Endodermal cell (in vitro differentiated cells): ENCODE data around the gene SLC9A3. TPM values are rescaled to one million over a fixed set of nuclear protein-coding genes. Genes with fewer than 3 reads are reported as not detected.

Experiments
- DNase-seq: peaks from one replicate; pipeline ENCODE4 v3.0.0-alpha.2; 2017
- H3K27ac ChIP-seq: 2 replicates; pipeline ENCODE4 v1.5.1; 2013; ENCODE audit warnings: mild to moderate bottlenecking, low read depth, low read length, moderate library complexity
- H3K27me3 ChIP-seq: 2 replicates; pipeline ENCODE4 v1.6.1; 2013; ENCODE audit warnings: mild to moderate bottlenecking, low read length, moderate library complexity; ENCODE audit not compliant: insufficient read depth, control insufficient read depth, poor library complexity, severe bottlenecking
- H3K36me3 ChIP-seq: 2 replicates; pipeline ENCODE4 v1.7.0; 2013; ENCODE audit warnings: mild to moderate bottlenecking, low read length, moderate library complexity; ENCODE audit not compliant: control insufficient read depth, insufficient read depth
- H3K4me1 ChIP-seq: one replicate; pipeline ENCODE4 v1.7.0; 2013; ENCODE audit warnings: low read length; ENCODE audit not compliant: control insufficient read depth, insufficient read depth
- H3K4me3 ChIP-seq: 2 replicates; pipeline ENCODE4 v1.5.1; 2013; ENCODE audit warnings: mild to moderate bottlenecking, low read length, moderate library complexity
- H3K9ac ChIP-seq: 2 replicates; pipeline ENCODE4 v1.6.1; 2013; ENCODE audit warnings: mild to moderate bottlenecking, low read length, moderate library complexity; ENCODE audit not compliant: poor library complexity, severe bottlenecking; ENCODE audit errors: extremely low read depth
- H3K9me3 ChIP-seq: 2 replicates; pipeline ENCODE4 v1.6.1; 2013; ENCODE audit warnings: mild to moderate bottlenecking, low read length, moderate library complexity; ENCODE audit not compliant: control insufficient read depth
- H3K27ac Mint-ChIP-seq: 2 replicates; pipeline ENCODE4 v1.8.0; 2020; ENCODE audit warnings: mixed read lengths
- H3K27me3 Mint-ChIP-seq: 2 replicates; pipeline ENCODE4 v1.8.0; 2021; ENCODE audit warnings: mild to moderate bottlenecking, mixed read lengths; ENCODE audit not compliant: insufficient read depth
- H3K36me3 Mint-ChIP-seq: 2 replicates; pipeline ENCODE4 v1.8.0; 2020; ENCODE audit warnings: low read depth, mixed read lengths
- H3K4me1 Mint-ChIP-seq: 2 replicates; pipeline ENCODE4 v1.8.0; 2020; ENCODE audit warnings: mixed read lengths
- H3K4me3 Mint-ChIP-seq: 2 replicates; pipeline ENCODE4 v1.8.0; 2020; ENCODE audit warnings: mild to moderate bottlenecking, moderate library complexity, mixed read lengths
- H3K9me3 Mint-ChIP-seq: 2 replicates; pipeline ENCODE4 v1.8.0; 2020; ENCODE audit warnings: mild to moderate bottlenecking, mixed read lengths
- WGBS, 2 experiments: methylation state at CpG; one replicate each; pipeline versions ENCODE4 v1.1.5 to v1.1.7; 2013; ENCODE audit warnings: missing lambda C conversion rate in 2 of 2, mixed read lengths in 1 of 2; ENCODE audit not compliant: insufficient coverage in 1 of 2, insufficient read length in 1 of 2; 5-methylcytosine and 5-hydroxymethylcytosine counted together
- total RNA-seq, 2 donors: library from RNA; stranded (reverse); fragmentation: NEBNext Ultra II Directional in 1 of 2; extraction: Animal tissue kit (Norgen Biotek cat#: 25700) in 1 of 2; gene quantifications; 2 replicates in 1 of 2; 3 replicates in 1 of 2; pipeline ENCODE4 v1.2.1, GENCODE V29; 2021
- TF ChIP-seq, protein P1 (sequence below): fragments of 200-600 bp; sonication (generic); conservative IDR thresholded peaks from 2 replicates; pipeline ENCODE4 v1.5.0; 2021; ENCODE audit warnings: antibody characterized with exemption, mild to moderate bottlenecking

The SLC9A3 gene
- total RNA-seq, 2 donors from 2014 or later: 1.3 to 1.5 TPM

GRCh38 chr5:444226-444625 is 80.0 kb downstream of the SLC9A3 start:
- Mint-ChIP-seq H3K9me3 (no peaks in the 10 kb centered on the region), H3K4me3 (peak overlapping the region; percentile 87), H3K27me3 (peaks cover 4% of the 10 kb centered on the region), H3K36me3 (peaks cover 31% of the 10 kb centered on the region), H3K4me1 (peaks cover 4% of the 10 kb centered on the region), H3K27ac (no peak overlapping the region)
- no peak overlapping the region for H3K27ac ChIP-seq
- no peaks in the 10 kb centered on the region for H3K27me3 ChIP-seq
- WGBS, 2 experiments: 92 to 98% methylated on average over 4 to 8 of the region's 8 CpGs
- peaks cover 6% of the 10 kb centered on the region for H3K4me1 ChIP-seq
- H3K36me3 ChIP-seq: peaks cover 27% of the 10 kb centered on the region
- peak overlapping the region; percentile 97 for H3K4me3 ChIP-seq
- TF ChIP-seq, protein P1, sequence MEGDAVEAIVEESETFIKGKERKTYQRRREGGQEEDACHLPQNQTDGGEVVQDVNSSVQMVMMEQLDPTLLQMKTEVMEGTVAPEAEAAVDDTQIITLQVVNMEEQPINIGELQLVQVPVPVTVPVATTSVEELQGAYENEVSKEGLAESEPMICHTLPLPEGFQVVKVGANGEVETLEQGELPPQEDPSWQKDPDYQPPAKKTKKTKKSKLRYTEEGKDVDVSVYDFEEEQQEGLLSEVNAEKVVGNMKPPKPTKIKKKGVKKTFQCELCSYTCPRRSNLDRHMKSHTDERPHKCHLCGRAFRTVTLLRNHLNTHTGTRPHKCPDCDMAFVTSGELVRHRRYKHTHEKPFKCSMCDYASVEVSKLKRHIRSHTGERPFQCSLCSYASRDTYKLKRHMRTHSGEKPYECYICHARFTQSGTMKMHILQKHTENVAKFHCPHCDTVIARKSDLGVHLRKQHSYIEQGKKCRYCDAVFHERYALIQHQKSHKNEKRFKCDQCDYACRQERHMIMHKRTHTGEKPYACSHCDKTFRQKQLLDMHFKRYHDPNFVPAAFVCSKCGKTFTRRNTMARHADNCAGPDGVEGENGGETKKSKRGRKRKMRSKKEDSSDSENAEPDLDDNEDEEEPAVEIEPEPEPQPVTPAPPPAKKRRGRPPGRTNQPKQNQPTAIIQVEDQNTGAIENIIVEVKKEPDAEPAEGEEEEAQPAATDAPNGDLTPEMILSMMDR: no peak
- no peaks in the 10 kb centered on the region for H3K9me3 ChIP-seq
- DNase-seq: peak; percentile 21
- no peak overlapping the region for H3K9ac ChIP-seq

DNA sequence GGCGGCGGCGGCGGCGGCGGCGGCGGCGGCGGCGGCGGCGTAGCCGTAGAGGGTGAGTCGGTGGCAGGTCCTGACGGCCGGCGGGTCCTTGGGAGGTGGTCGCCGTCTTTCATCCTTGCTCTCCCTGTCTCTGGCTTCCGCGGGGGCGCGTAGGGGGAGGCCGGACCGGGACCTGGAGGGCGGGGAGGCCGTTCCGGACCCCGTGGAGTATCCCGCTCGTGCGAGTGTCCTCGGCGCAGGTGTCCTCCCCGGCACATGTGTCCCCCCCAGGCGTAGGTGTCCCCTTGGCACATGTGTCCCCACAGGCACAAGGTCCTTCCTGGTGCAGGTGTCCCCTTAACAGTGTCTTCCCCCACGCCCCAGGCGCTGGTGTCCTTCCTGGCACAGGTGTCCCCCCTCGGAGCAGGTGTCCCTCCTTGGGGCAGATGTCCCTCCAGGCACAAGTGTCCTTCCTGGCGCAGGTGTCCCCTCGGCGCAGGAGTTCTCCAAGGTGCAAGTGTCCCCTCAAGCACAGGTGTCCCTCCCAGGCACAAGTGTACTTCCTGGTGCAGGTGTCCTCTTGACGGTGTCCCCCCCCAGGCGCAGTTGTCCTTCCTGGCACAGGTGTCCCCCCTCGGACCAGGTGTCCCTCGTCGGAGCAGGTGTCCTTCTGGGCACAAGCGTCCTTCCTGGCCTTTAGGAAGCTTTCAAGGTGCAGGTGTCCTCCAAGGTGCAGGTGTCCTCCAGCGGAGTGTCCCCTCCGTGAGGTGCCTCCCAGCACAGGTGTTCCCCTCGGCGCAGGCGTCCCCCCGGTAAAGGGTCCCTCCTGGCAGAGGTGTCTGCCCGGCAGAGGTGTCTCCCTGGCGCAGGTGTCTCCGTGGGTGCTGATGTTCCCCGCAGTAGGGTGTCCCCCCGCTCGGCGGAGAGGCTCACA is 80.8 kb downstream of the SLC9A3 start:
- H3K27ac ChIP-seq: no peak overlapping the region
- peak overlapping the region; percentile 97 for H3K4me3 ChIP-seq
- peaks cover 6% of the 10 kb centered on the region for H3K4me1 ChIP-seq
- Mint-ChIP-seq H3K27me3 (peaks cover 4% of the 10 kb centered on the region), H3K36me3 (peaks cover 23% of the 10 kb centered on the region), H3K4me1 (peaks cover 4% of the 10 kb centered on the region), H3K9me3 (no peaks in the 10 kb centered on the region), H3K27ac (no peak overlapping the region), H3K4me3 (peak overlapping the region; percentile 87)
- H3K27me3 ChIP-seq: no peaks in the 10 kb centered on the region
- peak overlapping the region; percentile 57 for H3K9ac ChIP-seq
- TF ChIP-seq, protein P1: no peak
- no peak for DNase-seq
- peaks cover 20% of the 10 kb centered on the region for H3K36me3 ChIP-seq
- no peaks in the 10 kb centered on the region for H3K9me3 ChIP-seq
- WGBS, 2 experiments: 21 to 46% methylated on average over 30 to 62 of the region's 62 CpGs

DNA sequence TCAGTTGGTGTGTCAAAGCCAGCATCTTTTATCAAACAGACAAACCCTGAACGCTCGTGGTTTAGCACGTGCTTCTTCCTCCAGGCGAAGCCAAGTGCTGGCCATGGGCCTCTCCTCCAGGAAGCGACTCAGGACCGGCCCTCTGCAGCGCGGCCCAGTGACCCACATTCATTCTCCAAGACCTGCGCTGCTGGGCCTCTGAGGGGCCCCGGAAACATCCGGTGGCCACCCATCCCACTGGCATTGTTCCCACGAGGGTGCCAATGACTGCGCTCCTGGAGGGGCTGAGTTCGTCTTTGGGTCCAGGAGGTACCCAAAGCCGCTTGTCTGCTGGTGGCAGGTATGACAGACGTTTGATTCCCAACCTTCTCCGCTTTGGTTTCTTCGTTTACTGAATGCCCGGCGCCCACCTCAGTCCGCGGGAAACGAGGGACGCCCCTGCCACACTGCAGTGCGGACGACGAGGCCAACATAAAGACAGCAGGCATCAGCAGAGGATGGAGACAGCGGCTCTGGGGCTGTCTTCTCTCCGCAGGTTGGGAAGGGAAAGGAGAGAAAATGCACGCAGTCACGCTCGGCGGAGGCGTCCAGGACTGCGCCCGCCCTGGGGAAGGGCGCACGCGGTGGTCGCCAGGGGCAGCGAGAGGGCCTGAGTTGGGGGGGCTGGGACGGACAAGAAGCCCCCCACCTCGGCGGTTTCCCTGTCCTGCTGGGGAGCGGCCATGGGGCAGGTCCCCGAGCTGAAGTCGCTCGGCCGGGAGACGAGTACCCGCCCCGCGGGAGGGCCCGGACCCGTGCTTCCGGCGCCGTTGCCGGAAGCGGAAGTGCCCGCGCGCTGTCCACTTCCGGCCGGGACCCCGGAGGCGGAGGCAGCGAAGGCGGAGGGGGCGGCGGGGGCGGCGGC is 81.7 kb downstream of the SLC9A3 start, which contains the start of gene EXOC3:
Gene EXOC3, plus strand, starts transcription at position 842 of the 904 bp plus-strand sequence. CDS start 3,030 bp downstream, outside the sequence.
- Mint-ChIP-seq H3K27me3 (peaks cover 4% of the 10 kb centered on the region), H3K36me3 (peaks cover 16% of the 10 kb centered on the region), H3K4me1 (peaks cover 4% of the 10 kb centered on the region), H3K9me3 (no peaks in the 10 kb centered on the region), H3K4me3 (peak within 1 kb of the TSS; percentile 87), H3K27ac (peak within 1 kb of the TSS; percentile 85)
- Histone ChIP-seq H3K9ac (peak within 1 kb of the TSS; percentile 57), H3K9me3 (no peaks in the 10 kb centered on the region), H3K27ac (peak within 1 kb of the TSS; percentile 16), H3K36me3 (peaks cover 11% of the 10 kb centered on the region), H3K4me3 (peak within 1 kb of the TSS; percentile 97), H3K4me1 (peaks cover 6% of the 10 kb centered on the region), H3K27me3 (no peaks in the 10 kb centered on the region)
- WGBS, 2 experiments: 9 to 14% methylated on average over 39 to 73 of the region's 73 CpGs
- TF ChIP-seq, protein P1: no peak
- peak; percentile 89 for DNase-seq
